HG03354 (cell line): ENCODE data around the gene KDM8.
"Not testable (repeated sequence)": the region's sequence is repeated elsewhere in the genome, so short reads cannot be mapped to it uniquely, and the experiment has no call there.

ENCODE experiments used
- ATAC-seq: cut with Tn5 transposase; IDR thresholded peaks from one replicate; pipeline ENCODE4 v1.9.1; 2021; ENCODE audit warnings: mild to moderate bottlenecking; ENCODE audit not compliant: unreplicated experiment, poor library complexity, severe bottlenecking

The KDM8 gene

GRCh38 chr16:27190316-27190871 lies 12.9 kb upstream of the KDM8 start:
- no peak for ATAC-seq

GRCh38 chr16:27191352-27191924 lies 11.9 kb upstream of the KDM8 start:
- ATAC-seq = no peak

- ATAC-seq = no peak
Observed at GRCh38 chr16:27193300-27193990, 9.9 kb upstream of the KDM8 start.

- ATAC-seq = no peak
Observed at GRCh38 chr16:27195076-27195741, 8.1 kb upstream of the KDM8 start.

- no peak for ATAC-seq
Observed at GRCh38 chr16:27195941-27196595, 7.3 kb upstream of the KDM8 start.

- no peak for ATAC-seq
Observed at GRCh38 chr16:27197004-27197403, 6.3 kb upstream of the KDM8 start.

GRCh38 chr16:27198451-27199234 lies 4.7 kb upstream of the KDM8 start:
- no peak for ATAC-seq

- ATAC-seq = no peak
Observed at GRCh38 chr16:27199235-27199586, 4.1 kb upstream of the KDM8 start.

GRCh38 chr16:27199736-27200135 lies 3.6 kb upstream of the KDM8 start:
- peak; percentile 36 for ATAC-seq

- ATAC-seq = not testable (repeated sequence)
Observed at GRCh38 chr16:27200914-27201313, 2.4 kb upstream of the KDM8 start.

- ATAC-seq = peak; percentile 72
Observed at GRCh38 chr16:27202923-27203506, 311 bp upstream of the KDM8 start.

GRCh38 chr16:27204312-27204915 lies 1.1 kb downstream of the KDM8 start:
- no peak for ATAC-seq

GRCh38 chr16:27205423-27206065 lies 2.2 kb downstream of the KDM8 start:
- no peak for ATAC-seq

GRCh38 chr16:27207121-27207520 lies 3.8 kb downstream of the KDM8 start:
- not testable (repeated sequence) for ATAC-seq

- no peak for ATAC-seq
Observed at GRCh38 chr16:27208081-27208680, 4.9 kb downstream of the KDM8 start.

GRCh38 chr16:27208796-27209195 lies 5.5 kb downstream of the KDM8 start:
- ATAC-seq = no peak

- no peak for ATAC-seq
Observed at GRCh38 chr16:27209591-27209990, 6.3 kb downstream of the KDM8 start.

GRCh38 chr16:27210174-27210573 lies 6.8 kb downstream of the KDM8 start:
- no peak for ATAC-seq
